Limb (tissue), 2 donors: ENCODE data around the gene ARHGEF26.
A peak's percentile ranks its signal among the peaks of the same experiment; 100 is the strongest.
"Not testable (repeated sequence)": the region's sequence is repeated elsewhere in the genome, so short reads cannot be mapped to it uniquely, and the experiment has no call there.

ENCODE experiments used
- DNase-seq, 2 donors: peaks; one replicate each; pipeline ENCODE4 v3.0.0-alpha.2; 2016; ENCODE audit errors: extremely low spot score in 2 of 2

Gene ARHGEF26, protein sequence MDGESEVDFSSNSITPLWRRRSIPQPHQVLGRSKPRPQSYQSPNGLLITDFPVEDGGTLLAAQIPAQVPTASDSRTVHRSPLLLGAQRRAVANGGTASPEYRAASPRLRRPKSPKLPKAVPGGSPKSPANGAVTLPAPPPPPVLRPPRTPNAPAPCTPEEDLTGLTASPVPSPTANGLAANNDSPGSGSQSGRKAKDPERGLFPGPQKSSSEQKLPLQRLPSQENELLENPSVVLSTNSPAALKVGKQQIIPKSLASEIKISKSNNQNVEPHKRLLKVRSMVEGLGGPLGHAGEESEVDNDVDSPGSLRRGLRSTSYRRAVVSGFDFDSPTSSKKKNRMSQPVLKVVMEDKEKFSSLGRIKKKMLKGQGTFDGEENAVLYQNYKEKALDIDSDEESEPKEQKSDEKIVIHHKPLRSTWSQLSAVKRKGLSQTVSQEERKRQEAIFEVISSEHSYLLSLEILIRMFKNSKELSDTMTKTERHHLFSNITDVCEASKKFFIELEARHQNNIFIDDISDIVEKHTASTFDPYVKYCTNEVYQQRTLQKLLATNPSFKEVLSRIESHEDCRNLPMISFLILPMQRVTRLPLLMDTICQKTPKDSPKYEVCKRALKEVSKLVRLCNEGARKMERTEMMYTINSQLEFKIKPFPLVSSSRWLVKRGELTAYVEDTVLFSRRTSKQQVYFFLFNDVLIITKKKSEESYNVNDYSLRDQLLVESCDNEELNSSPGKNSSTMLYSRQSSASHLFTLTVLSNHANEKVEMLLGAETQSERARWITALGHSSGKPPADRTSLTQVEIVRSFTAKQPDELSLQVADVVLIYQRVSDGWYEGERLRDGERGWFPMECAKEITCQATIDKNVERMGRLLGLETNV

DNA sequence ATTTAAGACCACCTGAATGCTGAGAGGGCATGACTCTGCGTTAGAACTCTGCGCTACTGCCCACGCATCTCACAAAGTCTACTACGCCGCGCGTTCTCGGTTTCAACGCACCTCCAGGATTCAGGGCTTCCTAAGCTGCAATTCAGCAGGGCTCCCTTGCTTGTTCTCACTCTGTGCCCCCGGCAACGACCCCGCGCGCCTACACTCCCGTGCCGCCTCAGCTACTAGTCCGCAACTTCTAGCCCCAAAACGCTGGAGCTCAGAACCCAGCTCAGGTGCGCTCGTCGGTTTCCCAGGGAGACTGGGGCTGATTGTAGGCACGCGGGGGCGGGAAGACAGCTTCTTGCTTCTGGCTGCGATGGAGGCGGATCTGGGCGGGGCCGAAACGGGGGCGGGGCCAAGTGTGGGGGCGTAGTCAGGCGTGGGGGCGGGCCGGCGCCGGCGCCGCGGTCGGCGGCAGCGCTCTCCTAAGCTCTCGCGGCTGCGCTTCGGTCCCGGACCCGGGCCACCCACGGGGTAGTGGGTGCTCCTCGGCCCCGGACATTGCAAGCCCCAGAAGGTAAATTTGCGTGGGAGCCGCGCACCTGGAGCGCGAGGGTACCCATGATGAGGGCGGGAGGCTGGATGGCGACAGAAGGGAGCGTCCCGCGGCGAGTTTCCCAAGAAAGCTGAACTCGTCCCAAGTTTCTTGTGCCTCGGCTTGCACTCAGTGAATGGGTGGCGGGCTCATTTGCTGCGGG is at the start of gene ARHGEF26:
TSS of gene ARHGEF26 (plus strand) at position 430 of the 740 bp plus-strand sequence. CDS start 603 bp downstream, outside the sequence.
- peak; percentile 74 to 95 for DNase-seq

DNA sequence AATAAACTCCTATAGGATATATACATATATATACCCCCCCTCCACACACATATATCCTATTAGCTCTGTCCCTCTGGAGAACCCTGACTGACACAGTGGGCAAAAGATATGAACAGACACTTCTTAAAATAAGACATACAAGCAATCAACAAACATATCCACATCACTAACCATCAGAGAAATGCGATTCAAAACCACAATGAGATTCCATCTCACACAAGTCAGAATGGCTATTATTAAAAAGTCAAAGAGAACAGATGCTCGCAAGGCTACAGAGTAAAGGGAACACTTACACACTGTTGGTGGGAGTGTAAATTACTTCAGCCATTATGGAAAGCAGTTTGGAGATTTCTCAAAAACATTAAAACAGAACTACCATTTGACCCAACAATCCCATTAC is 46.2 kb upstream of the ARHGEF26 start:
- DNase-seq = no peak

DNA sequence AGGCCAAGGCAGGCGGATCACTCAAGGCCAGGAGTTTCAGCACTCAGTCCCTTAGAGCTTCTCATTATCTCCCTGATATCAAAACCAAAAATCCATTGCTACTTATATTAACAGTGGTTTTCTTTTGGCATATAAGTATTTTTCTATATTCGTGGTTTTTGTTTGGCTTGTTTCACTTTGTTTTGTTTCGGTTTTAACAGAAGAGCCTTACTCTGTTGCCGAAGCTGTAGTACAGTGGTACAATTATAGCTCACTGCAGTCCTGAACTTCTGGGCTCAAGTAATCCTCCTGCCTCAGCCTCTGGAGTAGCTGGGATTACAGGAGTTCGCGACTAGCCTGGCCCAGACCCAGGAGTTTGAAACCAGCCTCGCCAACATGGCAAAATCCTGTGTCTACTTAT is 42.5 kb upstream of the ARHGEF26 start:
- no peak for DNase-seq

DNA sequence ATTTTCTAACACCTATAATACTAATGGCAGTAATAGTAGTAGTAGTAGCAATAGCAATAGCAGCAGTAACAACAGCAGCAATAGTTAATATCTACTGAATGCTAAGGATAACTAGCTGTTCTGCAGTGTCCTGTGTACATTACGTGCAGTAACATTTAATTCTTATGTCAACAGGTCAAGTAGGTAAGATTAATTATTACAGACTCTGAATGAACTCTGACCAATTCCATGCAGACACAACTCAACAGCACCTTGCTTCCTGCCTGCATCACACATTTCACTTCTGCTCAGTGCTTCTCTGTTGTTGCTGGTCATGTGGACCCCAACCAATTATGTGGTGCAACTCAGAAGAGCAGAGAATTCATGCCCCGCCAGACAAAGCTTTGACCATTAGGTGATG is 39.9 kb upstream of the ARHGEF26 start:
- DNase-seq = no peak

DNA sequence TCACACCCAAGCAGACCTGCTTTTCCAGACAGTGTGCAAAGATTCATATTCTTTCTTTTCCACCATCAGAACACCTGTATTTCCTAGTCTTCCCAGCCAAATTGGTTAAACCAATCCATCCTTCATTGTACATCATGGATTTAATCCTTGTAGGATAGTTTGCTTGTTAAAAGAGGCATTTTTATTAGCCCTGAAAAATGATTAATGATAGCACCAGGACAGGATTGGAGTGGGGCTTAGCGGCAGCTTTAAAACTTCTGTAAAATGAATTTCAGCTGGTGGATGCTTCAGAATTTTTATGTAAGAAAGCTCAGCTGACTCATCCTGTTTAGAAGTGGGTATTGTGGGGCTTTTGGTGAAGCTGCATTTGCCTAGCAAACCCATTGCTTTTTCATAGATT is 36.1 kb upstream of the ARHGEF26 start:
- DNase-seq = no peak

DNA sequence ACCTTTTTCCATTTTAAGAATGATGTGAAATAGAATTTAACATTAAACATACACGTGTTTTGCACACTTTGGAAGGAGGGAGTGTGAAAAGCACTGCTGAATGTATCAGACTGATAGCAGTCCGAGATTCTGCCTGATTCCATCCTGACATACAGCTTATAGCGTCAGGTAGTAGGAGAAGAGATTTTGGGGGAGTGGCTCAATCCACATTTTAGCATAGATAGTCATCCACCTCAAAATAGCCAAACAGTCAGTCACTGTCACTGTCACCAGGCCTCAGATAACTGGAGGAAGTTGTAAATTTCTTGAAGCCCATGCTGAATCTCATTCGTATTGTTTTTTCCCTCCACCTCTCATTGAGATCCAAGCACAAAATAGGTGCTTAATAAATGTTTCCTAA is 35.4 kb upstream of the ARHGEF26 start:
- DNase-seq = no peak

DNA sequence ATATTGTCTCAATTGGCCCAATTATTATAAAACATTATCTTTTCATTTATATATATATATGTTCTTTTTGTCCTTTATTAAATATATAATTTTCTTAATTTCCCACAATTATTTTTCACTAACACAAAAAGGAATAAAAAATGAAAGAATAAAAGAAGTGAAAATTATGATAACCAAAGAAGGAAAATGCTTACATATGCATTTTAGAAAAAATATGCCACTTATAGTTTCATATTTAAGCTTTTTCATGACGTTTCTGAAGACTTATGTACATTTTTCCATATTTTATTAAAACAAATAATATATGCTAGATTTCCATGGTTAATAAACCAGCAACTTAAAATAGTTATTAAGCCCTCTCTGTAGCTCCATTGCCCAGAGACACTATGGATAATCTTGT is 34.9 kb upstream of the ARHGEF26 start:
- no peak for DNase-seq

DNA sequence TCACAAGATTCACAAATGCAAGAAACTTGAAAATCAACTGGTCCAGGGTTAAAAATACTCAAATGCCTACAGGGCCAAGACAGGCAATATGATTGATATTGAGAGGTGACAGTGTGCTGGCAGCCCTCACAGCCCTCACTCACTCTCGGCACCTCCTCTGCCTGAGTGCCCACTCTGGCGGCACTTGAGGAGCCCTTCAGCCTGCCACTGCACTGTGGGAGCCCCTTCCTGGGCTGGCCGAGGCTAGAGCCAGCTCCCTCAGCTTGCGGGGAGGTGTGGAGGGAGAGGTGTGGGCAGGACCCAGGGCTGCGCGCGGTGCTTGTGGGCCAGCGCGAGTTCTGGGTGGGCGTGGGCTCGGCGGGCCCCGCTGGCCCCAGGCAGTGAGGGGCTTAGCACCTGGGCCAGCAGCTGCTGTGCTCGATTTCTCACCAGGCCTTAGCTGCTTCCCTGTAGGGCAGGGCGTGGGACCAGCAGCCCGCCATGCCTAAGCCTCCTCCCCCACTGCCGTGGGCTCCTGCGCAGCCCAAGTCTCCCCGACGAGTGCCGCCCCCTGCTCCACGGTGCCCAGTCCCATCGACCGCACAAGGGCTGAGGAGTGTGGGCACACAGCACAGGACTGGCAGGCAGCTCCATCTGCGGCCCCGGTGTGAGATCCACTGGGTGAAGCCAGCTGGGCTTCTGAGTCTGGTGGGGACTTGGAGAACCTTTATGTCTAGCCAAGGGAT is 33.3 kb upstream of the ARHGEF26 start:
- DNase-seq = not testable (repeated sequence)

DNA sequence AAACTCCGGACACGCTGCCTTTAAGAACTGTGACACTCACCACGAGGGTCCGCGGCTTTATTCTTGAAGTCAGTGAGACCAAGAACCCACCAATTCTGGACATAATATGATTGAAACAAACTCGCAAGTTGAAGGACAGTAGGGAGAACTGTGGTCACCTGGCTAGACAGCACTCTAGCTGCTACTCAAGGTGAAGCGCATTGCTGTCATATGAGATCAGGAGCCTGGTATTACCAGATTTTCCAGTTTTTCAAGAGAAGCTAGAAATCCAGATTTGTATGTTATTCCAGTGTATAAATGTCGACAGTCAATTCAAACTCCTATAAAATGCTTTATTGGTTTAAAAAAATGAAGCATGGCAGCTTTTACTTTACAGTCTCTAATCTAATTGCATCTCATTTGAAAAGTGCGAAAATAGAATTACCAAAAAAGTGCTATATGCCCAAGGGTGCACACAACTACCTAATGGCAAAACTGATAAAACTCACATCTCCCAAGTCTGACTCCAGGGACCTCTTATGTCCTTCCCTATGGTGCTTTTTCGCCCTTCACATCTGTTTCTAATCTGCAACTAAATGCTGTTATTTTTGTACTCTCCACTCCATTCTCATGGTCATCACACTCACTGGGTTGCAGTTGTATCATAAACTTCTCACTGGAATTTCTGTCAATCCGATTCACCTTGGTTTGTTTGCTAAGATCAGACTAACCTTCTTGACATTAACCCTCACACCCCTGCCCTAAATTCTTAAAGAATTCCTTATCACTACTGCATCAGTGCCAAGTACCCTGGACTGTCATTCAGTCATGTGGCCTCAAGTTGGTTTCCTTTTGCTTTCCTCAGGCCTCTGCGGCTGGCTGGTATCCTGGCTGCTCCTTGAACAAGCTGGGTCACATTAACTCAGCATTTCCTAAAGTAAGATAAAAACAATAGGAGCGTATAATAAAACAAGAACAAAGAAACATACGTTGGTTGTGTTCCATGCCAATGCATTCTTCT is 31.5 kb upstream of the ARHGEF26 start:
- DNase-seq = no peak

DNA sequence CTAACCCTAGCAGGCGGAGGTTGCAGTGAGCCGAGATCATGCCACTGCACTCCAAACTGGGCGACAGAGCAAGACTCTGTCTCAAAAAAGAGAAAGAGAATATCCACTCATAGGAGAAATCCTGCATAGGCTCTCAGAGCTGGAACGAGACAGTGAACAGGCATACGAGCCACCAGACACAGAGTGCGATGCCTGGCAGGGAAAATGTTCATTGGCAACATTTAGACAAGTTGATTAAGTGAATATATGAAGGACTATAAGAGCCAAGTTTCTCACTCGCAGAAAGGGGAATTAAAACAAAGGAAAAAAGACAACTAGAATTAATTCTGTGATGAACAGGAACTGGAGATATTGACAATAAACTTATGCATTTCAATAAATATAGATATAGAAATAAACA is 27.1 kb upstream of the ARHGEF26 start:
- no peak for DNase-seq

DNA sequence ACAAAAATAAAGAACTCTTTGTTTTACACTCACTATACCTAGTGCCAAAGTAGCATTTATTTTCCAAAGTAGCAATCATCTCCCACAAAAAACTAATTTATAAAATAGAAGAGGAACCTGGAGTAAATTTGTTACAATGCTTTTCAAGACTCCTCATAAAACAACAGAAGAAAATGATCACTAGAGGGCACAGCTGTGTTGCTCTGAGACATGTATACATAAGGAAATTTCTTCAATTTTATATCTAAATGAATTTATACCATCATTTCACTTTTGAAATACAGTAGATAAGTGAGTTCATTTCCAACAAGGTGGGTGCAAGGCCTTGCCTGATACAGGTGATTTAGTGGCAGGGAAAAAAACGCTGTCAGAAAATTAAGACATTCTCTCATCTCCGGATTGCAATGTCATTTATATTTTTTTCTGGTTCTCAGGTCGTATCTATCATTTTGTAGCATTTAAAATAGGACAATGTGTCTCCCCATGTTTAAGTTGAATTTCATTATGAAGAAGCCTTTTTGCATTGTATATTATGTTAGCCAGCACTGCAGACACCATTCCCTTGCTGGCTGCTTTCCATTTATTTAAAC is 25.3 kb upstream of the ARHGEF26 start:
- peak in 1 of 2 donors; percentile 54 for DNase-seq

DNA sequence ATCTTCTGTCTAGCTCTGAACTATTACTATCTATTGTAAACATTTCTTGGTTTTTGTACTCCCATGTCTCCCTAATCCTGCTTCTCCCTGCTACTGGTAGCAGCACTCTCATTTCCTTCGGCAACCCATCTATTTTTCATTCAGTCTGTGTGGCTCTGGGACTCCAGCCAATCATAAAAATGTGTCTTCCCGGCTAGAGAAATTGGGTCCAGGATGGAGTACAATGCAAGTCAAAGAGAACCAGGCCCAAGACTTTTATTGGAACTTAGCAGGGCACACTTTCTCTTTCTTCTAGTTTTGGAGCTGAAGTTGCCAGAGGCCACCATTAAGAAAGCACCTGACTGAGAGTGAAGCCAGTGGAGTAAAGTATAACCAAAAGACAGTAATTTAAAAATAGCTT is 22.8 kb upstream of the ARHGEF26 start:
- no peak for DNase-seq

DNA sequence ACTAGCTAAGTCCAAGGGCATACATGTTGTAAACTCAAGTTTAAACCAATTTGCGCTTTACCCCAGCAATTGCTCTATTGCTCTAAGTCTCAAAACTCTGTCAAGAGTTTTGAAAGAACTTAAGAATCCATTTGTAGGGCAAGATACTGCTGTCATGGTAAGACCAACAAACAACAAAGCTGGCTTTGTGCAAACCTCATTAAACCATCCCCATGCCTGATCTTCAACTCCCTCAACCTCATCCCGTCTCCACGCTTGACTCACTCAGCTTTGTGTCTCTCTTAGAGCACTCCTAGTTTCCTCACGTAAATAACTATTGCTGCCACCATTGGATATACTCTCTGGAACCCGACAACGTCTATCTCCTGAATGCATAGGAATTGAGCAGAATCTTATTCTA is 20.6 kb upstream of the ARHGEF26 start:
- DNase-seq = no peak

DNA sequence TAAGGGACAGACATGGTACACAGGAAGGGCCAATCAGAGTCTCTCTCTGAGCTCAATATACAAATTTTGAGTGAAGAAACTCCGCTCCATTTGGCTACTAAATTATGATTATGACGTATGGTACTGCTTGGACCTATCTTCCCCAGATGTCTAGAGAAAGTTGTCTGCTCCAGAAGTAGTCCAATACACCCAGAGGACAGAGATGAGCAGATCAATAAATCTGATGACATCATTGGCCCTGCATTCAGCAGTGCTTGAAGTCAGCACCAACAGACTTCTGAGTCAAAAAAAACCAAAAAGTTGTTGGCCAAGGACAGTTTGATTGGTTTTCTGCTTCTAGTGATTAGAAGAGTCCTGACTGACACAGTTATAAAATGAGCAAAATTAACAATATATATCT is 19.9 kb upstream of the ARHGEF26 start:
- no peak for DNase-seq

DNA sequence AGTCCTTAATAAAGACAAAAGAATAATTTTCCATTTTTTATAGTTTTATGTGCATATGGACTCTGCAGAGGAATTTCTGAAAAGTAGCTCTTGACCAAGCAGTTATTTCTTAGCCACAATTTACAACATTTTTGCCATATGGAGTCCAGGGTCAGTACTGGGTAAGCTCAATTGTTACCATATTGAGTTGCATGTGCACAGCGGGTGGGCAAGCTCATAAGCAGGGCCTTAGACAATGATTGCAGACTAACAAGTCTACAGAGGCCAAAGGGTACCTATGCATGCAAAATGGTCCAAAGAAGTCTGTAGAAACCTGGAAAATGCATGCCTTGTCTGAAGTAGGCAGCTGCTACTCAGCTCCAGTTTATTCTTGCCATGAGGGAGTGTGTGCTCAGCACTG is 19.0 kb upstream of the ARHGEF26 start:
- DNase-seq = no peak

DNA sequence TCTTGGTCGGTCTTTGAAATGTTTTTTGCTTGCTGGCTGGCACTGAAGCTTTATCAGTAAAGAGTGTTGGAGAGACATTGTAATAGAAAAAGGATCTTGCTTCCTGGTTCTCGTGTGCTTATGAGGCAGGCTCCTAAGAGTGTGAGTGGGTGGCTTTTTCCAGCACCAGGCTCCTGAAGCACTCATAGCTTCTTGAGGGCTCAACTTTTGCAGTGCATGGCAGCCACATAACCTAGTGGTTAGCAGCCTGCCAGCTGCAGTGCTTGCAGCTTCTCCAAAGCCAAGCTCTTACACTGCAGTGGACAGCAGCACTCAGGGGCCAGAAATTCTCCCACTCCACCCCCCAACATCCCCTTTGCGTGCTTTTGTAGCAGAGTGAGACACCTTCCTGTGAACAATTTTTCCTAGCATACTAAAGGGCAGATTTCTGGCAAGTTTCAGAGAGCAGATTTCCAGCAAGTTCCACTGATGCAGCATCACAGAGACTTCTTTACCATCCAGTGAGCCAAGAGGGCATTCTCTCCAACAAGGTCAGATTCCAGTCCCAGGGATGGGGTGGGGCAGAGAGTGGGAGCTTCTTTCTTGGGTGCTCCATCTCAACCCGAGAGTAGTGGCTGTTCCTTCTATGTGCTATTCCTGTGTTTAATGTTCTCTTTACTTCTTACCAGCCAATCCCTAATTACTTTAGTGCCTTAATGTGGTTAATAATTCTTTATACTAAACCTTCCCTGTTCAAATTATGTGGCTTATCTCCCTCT is 15.8 kb upstream of the ARHGEF26 start:
- DNase-seq = no peak

DNA sequence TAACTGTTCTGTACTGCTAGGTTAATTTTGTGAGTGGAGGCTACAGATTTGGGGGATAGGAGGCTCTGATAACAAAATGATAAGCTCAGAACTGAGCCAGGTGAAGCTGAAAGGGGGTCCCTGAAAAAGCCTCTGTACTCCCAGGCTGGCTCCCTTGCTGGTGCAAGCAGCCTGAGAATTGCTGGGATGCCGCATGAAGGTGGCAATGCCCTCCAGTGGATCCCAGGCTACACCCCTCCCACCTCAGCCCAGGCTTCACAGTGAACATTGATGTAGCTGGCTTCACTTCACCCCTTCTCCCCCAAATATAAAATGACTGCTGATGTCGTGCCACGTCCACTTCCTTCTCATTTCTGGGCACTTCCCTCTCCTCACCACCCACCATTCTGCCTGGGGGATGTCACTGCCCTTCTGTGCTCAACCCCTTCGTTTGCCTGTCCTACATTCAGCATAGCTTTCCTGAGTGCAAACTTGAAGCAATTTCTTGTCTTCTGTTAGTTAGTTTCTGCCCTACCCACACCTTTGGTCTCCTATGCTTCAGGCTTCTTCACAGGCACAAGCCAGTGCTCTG is 9.7 kb upstream of the ARHGEF26 start:
- no peak for DNase-seq

DNA sequence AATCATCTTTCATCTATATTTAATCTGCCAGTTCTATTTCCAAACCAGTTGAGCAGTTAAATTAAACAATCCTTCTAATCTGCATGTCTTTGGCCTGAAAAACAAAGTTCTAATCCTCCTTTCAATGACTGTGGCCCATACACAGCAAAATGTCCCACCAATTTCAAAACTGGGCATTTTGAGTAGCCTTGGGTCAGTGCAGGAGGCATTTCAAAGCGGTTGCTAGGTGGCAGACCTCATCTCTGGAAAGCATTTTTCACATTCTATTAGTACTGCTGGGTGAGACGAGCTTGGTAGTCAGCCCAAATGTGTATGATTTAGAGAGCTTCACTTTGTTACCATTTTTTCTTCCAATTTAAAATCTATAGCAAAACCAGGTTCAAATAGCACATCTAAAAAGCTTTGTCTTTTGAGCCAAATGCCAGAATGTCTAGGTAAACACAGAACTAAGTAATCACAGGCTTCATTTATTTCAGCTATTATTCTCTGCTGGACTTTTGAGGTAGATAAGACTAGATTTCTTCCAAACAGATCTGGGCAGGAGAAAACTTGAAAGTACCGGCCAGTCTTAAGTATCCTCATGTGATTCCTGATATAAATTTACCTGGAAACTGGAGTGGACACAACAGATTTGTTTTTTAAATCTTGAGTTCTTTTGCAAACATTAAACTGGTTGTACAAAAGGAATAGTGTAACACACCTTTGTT is 8.9 kb upstream of the ARHGEF26 start:
- no peak for DNase-seq
